Central memory CD8-positive, alpha-beta T cell (primary cell): Measurements from ENCODE around the gene B3GNT7.
A peak's percentile ranks its signal among the peaks of the same experiment; 100 is the strongest.
"Not testable (repeated sequence)": the region's sequence is repeated elsewhere in the genome, so short reads cannot be mapped to it uniquely, and the experiment has no call there.

Source experiments
- ATAC-seq: fragments of 150-1000 bp; cut with Tn5 transposase; replicated peaks from 2 replicates; pipeline ENCODE4 v1.10.0; 2022; ENCODE audit warnings: mild to moderate bottlenecking, moderate FRiP score, moderate number of reproducible peaks; ENCODE audit not compliant: poor library complexity, severe bottlenecking; ENCODE audit errors: extremely low read depth
- DNase-seq, 2 donors: peaks; one replicate each; pipeline ENCODE4 v3.0.0; 2021; ENCODE audit warnings: low spot score in 2 of 2
- H3K27ac Mint-ChIP-seq: one replicate; pipeline ENCODE4 v1.8.0; 2022; ENCODE audit warnings: low read depth, mild to moderate bottlenecking, moderate library complexity, mixed read lengths
- H3K27me3 Mint-ChIP-seq: one replicate; pipeline ENCODE4 v1.8.0; 2022; ENCODE audit warnings: mixed read lengths
- H3K36me3 Mint-ChIP-seq: one replicate; pipeline ENCODE4 v1.8.0; 2022; ENCODE audit warnings: mild to moderate bottlenecking, moderate library complexity, mixed read lengths; ENCODE audit not compliant: insufficient read depth
- H3K4me1 Mint-ChIP-seq: one replicate; pipeline ENCODE4 v1.8.0; 2022; ENCODE audit warnings: mixed read lengths
- H3K4me3 Mint-ChIP-seq: one replicate; pipeline ENCODE4 v1.8.0; 2022; ENCODE audit warnings: mild to moderate bottlenecking, moderate library complexity, mixed read lengths
- H3K9me3 Mint-ChIP-seq: one replicate; pipeline ENCODE4 v1.8.0; 2022; ENCODE audit warnings: mixed read lengths

B3GNT7 gene

GRCh38 chr2:231403421-231404182 lies 8.1 kb downstream of the B3GNT7 start:
- peaks cover 13% of the 10 kb centered on the region for H3K4me1 Mint-ChIP-seq
- peaks cover 12% of the 10 kb centered on the region for H3K27me3 Mint-ChIP-seq
- not testable (repeated sequence) for ATAC-seq, H3K27ac Mint-ChIP-seq, H3K4me3 Mint-ChIP-seq, DNase-seq, H3K9me3 Mint-ChIP-seq, H3K36me3 Mint-ChIP-seq

DNA sequence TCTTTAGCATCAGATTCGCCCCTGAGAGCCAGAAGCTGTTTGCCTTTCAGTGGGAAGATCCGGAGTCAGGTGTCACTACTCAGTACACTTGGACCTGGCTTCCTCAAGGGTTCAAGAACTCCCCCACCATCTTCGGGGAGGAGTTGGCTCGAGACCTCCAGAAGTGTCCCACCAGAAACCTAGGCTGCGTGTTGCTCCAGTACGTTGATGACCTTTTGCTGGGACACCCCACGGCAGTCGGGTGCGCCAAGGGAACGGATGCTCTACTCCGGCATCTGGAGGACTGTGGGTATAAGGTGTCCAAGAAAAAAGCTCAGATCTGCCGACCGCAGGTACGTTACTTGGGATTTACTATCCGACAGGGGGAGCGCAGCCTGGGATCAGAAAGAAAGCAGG lies 8.7 kb downstream of the B3GNT7 start:
- peaks cover 13% of the 10 kb centered on the region for H3K4me1 Mint-ChIP-seq
- H3K9me3 Mint-ChIP-seq, DNase-seq, H3K36me3 Mint-ChIP-seq, ATAC-seq, H3K4me3 Mint-ChIP-seq, H3K27ac Mint-ChIP-seq: not testable (repeated sequence)
- peaks cover 12% of the 10 kb centered on the region for H3K27me3 Mint-ChIP-seq

- Mint-ChIP-seq H3K4me1 (peaks cover 13% of the 10 kb centered on the region), H3K27me3 (peaks cover 22% of the 10 kb centered on the region)
- not testable (repeated sequence) for ATAC-seq, H3K36me3 Mint-ChIP-seq, H3K27ac Mint-ChIP-seq, H3K9me3 Mint-ChIP-seq, DNase-seq, H3K4me3 Mint-ChIP-seq
These were observed 10.3 kb downstream of the B3GNT7 start for GRCh38 chr2:231405601-231406367.

- not testable (repeated sequence) for H3K27ac Mint-ChIP-seq, H3K36me3 Mint-ChIP-seq
- peaks cover 31% of the 10 kb centered on the region for H3K27me3 Mint-ChIP-seq
These were observed 12.2 kb downstream of the B3GNT7 start for GRCh38 chr2:231407686-231408085.

GRCh38 chr2:231408304-231408703 lies 12.8 kb downstream of the B3GNT7 start:
- not testable (repeated sequence) for DNase-seq, ATAC-seq, H3K9me3 Mint-ChIP-seq, H3K36me3 Mint-ChIP-seq, H3K27ac Mint-ChIP-seq, H3K4me3 Mint-ChIP-seq
- H3K27me3 Mint-ChIP-seq: peaks cover 32% of the 10 kb centered on the region
- peaks cover 13% of the 10 kb centered on the region for H3K4me1 Mint-ChIP-seq

More at GRCh38 chr2:231407686-231408085, 12.2 kb downstream of the B3GNT7 start:
- ATAC-seq, H3K4me3 Mint-ChIP-seq, DNase-seq, H3K9me3 Mint-ChIP-seq: not testable (repeated sequence)
- H3K4me1 Mint-ChIP-seq: peaks cover 13% of the 10 kb centered on the region

- DNase-seq (no peak), ATAC-seq (no peak)
- H3K4me3 Mint-ChIP-seq: no peak overlapping the region
- no peaks in the 10 kb centered on the region for H3K36me3 Mint-ChIP-seq
- H3K27ac Mint-ChIP-seq: no peak overlapping the region
- H3K27me3 Mint-ChIP-seq: peaks cover 43% of the 10 kb centered on the region
- no peaks in the 10 kb centered on the region for H3K9me3 Mint-ChIP-seq
- peaks cover 13% of the 10 kb centered on the region for H3K4me1 Mint-ChIP-seq
These were observed 14.3 kb downstream of the B3GNT7 start for GRCh38 chr2:231409776-231410175.

DNA sequence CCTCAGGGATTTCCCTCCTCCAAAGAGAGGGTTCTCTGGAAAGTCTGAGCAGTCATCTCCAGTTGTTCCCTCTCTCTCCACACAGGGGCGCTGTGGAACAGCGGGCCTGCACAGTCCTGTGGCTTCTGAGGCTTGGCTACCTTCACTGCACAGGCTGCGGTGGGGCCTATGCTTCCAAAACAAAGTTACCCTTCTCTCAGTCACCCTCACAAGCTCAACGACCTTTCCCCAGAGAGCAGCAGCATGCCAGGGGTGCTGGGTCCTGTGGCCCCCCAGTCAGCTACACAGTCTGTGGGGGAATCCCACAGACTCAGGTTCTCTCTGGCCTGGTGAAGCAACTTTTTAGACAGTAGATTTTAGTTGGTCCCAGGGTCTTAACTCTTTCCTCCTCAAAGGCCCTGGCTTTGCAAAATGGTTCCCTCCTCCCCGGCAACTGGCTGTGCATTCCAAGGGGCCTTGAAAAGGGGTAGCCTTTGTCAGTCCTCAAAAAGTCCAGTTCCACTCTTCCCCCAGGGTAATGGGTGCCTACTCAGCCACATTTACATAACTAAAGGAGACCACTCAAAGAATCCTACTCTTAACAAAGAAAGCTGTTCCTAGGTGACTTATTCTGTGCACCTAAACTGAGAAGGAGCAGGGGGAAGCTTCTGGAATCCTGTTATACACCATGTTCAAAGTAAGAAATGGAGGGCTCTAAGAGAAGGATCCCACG lies 14.9 kb downstream of the B3GNT7 start:
- ATAC-seq (no peak), DNase-seq (no peak)
- Mint-ChIP-seq H3K27ac (no peak overlapping the region), H3K27me3 (peaks cover 50% of the 10 kb centered on the region), H3K4me1 (peaks cover 7% of the 10 kb centered on the region), H3K4me3 (no peak overlapping the region), H3K36me3 (no peaks in the 10 kb centered on the region), H3K9me3 (no peaks in the 10 kb centered on the region)

DNA sequence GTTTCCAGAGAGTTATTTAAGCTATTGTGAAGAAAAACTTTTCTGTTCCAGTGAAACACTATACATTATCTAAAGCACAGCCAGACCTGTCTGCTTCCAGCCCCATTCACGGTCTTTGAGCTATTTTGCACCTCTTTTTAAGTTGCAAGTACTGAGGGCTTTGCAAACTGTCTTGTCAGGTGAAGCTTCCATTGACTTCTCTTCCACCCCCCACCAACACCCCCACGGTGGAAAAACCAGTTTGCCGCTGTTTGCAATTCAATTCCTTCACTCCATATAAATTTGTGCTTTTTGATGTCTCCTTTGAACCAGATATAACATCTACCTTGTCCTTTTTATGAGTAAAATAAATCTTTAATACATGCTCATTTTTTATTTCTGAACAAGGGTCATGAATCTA lies 15.7 kb downstream of the B3GNT7 start:
- no peak for DNase-seq
- Mint-ChIP-seq H3K27ac (no peak overlapping the region), H3K4me1 (no peaks in the 10 kb centered on the region), H3K27me3 (peaks cover 52% of the 10 kb centered on the region), H3K9me3 (no peaks in the 10 kb centered on the region), H3K4me3 (no peak overlapping the region), H3K36me3 (no peaks in the 10 kb centered on the region)
- no peak for ATAC-seq

- Mint-ChIP-seq H3K36me3 (no peaks in the 10 kb centered on the region), H3K4me3 (no peak overlapping the region), H3K27me3 (peaks cover 52% of the 10 kb centered on the region), H3K9me3 (no peaks in the 10 kb centered on the region), H3K4me1 (no peaks in the 10 kb centered on the region), H3K27ac (no peak overlapping the region)
- no peak for ATAC-seq
- DNase-seq: peak in 1 of 2 donors; percentile 44
These were observed 16.5 kb downstream of the B3GNT7 start for GRCh38 chr2:231411831-231412617.

DNA sequence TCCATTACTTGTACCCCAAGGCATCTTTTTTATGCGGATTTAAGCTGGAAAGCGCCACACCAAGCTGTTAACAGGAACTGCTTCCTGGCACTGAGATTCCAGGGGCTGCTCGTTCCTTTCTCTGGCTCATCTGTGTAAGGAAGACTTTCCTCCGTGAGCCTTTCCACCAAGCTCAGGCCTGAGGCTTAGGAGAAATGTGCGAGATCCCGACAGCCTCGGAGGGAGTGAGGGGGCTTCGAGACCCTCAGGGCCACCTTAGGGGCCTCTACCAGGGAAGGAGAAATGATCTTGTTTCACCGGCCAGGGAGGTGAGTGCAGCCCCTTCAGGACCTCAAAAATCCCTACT lies 17.1 kb downstream of the B3GNT7 start:
- Mint-ChIP-seq H3K4me1 (no peaks in the 10 kb centered on the region), H3K27ac (no peak overlapping the region), H3K9me3 (no peaks in the 10 kb centered on the region), H3K4me3 (no peak overlapping the region), H3K27me3 (peaks cover 52% of the 10 kb centered on the region), H3K36me3 (no peaks in the 10 kb centered on the region)
- no peak for ATAC-seq
- no peak for DNase-seq

DNA sequence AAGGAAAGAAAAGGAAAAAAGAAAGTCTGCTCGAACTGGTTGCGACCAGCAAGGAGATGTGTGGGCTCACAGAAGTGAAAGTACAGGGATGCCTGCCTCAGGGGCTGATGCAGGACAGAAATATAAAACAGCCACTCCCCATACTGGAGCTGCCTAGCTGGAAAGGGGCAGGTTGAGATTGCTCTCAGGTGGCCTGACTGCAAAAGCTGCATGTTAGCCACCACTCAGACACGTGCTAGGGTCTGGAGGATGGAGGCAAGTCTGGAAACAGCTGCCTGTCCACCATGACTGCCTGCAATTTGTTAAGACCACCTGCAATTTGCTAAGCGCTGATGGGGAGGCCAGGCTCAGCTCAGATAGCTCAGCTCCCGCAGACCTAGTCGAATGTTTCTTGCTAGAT lies 17.9 kb downstream of the B3GNT7 start:
- DNase-seq: no peak
- ATAC-seq: no peak
- no peaks in the 10 kb centered on the region for H3K9me3 Mint-ChIP-seq
- H3K27me3 Mint-ChIP-seq: peaks cover 56% of the 10 kb centered on the region
- no peaks in the 10 kb centered on the region for H3K4me1 Mint-ChIP-seq
- no peak overlapping the region for H3K4me3 Mint-ChIP-seq
- H3K27ac Mint-ChIP-seq: no peak overlapping the region
- H3K36me3 Mint-ChIP-seq: no peaks in the 10 kb centered on the region

DNA sequence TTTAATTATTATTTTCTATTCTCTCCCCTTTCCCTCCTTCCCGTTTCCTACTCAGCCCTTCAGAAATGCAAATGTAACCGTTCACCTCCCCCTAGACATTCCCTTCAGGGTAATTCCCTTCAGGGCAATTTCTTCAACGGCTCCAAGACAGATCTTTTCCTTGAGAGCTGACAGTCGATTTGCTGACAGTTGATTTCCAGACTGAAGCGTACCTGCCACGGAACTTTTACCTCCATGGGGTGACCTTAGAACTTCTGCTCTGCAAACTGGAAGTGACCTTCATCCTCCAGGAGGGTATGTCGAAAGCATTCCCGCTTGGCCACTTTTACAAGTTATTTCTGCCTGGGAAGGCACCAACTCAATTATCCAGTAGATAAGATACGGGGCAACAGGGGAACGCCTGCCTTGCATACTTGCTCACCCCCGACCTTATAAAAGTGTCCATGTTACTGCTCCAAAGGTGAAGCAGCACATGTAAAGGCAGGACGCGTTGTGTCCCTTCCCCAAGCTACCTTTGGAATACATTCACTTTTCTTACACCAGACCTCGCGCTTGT lies 18.5 kb downstream of the B3GNT7 start:
- Mint-ChIP-seq H3K4me1 (no peaks in the 10 kb centered on the region), H3K36me3 (no peaks in the 10 kb centered on the region), H3K4me3 (no peak overlapping the region), H3K9me3 (no peaks in the 10 kb centered on the region), H3K27ac (no peak overlapping the region), H3K27me3 (peaks cover 62% of the 10 kb centered on the region)
- DNase-seq (no peak), ATAC-seq (no peak)
